AG04449 (cell line): ENCODE data around the gene IRAK1.

Experiments used
- CTCF ChIA-PET: fragments of 350-600 bp; formaldehyde crosslinking; extraction: SDS; loops from one replicate; lab custom pipeline; 2021; ENCODE audit warnings: antibody characterized with exemption; lab: Yijun Ruan, JAX
- POLR2A ChIA-PET: fragments of 400-600, 350-600 bp; formaldehyde crosslinking; extraction: SDS; loops from one replicate; lab custom pipeline; 2020; ENCODE audit warnings: antibody characterized with exemption, inconsistent platforms; lab: Yijun Ruan, JAX
- DNase-seq: peaks from one replicate; pipeline ENCODE4 v3.0.0-alpha.2; 2010; ENCODE audit warnings: low read depth, low spot score
- H3K4me3 ChIP-seq: 2 replicates; pipeline ENCODE4 v1.5.1; 2011; ENCODE audit warnings: low read depth, mild to moderate bottlenecking, control low read depth, low read length
- TF ChIP-seq, protein P1 (sequence below): IDR thresholded peaks from one replicate; pipeline ENCODE4 v1.5.1; 2011; ENCODE audit warnings: mild to moderate bottlenecking, moderate library complexity, low read length, control low read depth, inconsistent platforms; ENCODE audit not compliant: insufficient read depth; ENCODE audit errors: missing control alignments

Gene IRAK1

DNA sequence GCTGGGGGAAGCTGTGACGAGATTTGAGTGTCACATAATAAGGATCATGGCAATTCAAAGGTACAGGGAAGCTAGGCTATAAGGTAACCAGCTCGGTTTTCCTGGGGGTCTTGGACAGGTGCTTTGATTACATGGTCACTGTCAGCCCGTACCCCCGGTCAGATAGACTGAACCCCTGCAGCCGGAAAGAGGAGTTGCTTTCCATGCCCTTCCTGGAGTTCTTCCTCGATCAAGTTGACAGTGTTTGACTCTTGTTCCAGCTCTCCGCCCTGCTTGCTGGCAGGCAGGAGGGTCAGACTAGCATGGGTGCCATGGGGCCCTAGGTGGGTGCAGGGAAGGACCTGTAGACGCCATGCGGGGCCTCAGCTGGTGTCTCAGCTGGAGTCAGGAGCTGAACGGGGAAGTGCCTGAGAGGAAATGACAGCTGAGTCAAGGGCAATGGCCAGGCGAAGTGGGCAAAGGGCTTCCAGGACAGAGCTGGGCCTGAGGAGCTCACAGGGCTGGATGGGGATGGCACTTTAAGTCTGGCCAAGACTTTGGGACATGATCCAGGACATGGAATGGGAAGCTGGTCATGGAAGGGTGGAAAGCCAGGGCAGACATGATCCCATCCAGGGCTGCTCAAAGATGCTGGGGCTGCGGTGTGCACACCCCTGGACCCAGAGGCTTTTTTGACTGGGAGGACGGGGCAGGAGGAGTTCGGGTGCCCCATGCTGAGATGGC lies 45.5 kb downstream of the IRAK1 start:
- DNase-seq, result no peak
- ChIA-PET CTCF (no interaction called here), POLR2A (no interaction called here)
- peak overlapping the region; percentile 12; the same call in 1 of the 2 replicates for H3K4me3 ChIP-seq
- TF ChIP-seq, protein P1, sequence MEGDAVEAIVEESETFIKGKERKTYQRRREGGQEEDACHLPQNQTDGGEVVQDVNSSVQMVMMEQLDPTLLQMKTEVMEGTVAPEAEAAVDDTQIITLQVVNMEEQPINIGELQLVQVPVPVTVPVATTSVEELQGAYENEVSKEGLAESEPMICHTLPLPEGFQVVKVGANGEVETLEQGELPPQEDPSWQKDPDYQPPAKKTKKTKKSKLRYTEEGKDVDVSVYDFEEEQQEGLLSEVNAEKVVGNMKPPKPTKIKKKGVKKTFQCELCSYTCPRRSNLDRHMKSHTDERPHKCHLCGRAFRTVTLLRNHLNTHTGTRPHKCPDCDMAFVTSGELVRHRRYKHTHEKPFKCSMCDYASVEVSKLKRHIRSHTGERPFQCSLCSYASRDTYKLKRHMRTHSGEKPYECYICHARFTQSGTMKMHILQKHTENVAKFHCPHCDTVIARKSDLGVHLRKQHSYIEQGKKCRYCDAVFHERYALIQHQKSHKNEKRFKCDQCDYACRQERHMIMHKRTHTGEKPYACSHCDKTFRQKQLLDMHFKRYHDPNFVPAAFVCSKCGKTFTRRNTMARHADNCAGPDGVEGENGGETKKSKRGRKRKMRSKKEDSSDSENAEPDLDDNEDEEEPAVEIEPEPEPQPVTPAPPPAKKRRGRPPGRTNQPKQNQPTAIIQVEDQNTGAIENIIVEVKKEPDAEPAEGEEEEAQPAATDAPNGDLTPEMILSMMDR, result no peak

DNA sequence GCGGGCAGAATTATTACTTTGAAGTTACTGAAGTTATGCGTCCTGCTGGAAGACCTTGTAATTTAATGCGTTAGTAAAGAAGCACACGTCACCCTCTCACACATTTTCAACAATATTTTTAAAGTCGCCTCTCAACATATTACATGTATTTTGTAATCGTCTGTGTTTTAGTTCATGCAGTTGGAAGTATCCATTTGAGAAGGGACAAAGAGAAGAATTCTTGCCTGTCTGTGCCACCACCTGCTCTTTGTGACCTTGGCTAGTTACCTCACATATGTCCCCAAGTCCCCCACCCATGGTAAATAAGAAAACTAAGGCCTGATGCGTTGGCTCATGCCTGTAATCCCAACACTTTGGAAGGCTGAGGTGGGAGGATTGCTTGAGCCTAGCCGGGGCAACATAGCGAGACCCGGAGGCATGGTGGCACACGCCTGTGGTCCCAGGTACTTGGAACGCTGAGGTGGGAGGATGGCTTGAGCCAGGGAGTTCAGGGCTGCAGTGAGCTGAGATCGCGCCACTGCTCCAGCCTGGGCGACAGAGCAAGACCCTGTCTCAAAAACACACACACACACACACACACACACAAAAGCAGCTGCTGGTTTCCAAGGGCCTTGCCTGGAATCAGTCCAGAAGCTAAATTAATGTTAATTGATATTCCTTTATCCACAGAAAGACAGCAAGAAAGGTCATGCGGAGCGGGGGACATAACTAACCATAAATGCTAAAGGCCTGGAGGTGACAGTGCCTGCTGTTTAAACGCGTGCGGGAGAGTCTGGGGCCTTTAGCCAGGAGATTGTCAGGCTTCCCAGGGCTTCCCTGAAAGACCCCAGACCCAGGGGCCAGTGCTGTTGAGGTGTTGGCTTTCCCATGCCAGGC lies 46.3 kb downstream of the IRAK1 start:
- DNase-seq, result no peak
- ChIA-PET POLR2A (no interaction called here), CTCF (no interaction called here)
- peak overlapping the region; percentile 83 for H3K4me3 ChIP-seq
- TF ChIP-seq, protein P1, result no peak

DNA sequence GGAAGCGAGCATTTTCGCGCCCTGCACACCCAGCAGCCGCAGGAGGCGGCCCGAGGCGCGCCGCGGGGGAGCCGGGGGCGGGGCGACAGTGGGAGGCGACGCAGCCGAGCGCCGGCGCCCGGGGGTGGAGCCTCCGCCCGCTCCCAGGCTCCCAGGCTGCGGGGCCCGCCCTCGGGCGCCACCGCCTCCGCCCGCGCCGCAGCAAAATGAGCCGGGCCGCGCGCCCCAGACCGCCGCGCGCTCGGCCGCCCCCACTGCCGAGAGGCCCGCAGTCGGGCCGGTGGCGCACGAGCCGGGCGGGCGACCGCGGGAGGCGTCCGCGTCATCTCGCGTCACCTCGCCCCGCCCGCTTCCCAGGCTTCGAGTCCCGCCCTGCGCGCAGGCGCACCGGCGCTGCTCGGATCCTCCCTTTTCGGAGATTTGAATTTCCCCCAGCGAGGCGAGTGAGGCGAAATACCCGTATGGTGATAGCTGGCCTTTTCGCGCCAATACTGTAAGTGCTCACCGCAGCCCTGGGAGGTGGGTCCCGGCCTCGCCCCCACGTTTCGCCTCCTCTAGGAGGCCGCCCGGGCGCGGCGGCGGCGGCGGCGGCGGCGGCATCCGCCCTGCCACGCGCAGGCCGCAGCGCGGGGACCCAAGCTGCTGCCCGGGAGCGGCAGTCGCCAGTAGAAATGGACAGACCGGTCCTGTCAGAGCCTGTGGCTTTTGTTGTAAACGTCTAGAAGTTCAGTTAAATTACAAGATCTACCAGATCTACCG lies 47.2 kb downstream of the IRAK1 start, which contains the start of gene TMEM187:
TSS of gene TMEM187 (plus strand) at position 387 of the 759 bp plus-strand sequence. CDS start 9,309 bp downstream, outside the sequence.
- ChIA-PET CTCF (no interaction called here), POLR2A (no interaction called here)
- peak within 1 kb of the TSS; percentile 83 for H3K4me3 ChIP-seq
- TF ChIP-seq, protein P1, result no peak
- no peak for DNase-seq

DNA sequence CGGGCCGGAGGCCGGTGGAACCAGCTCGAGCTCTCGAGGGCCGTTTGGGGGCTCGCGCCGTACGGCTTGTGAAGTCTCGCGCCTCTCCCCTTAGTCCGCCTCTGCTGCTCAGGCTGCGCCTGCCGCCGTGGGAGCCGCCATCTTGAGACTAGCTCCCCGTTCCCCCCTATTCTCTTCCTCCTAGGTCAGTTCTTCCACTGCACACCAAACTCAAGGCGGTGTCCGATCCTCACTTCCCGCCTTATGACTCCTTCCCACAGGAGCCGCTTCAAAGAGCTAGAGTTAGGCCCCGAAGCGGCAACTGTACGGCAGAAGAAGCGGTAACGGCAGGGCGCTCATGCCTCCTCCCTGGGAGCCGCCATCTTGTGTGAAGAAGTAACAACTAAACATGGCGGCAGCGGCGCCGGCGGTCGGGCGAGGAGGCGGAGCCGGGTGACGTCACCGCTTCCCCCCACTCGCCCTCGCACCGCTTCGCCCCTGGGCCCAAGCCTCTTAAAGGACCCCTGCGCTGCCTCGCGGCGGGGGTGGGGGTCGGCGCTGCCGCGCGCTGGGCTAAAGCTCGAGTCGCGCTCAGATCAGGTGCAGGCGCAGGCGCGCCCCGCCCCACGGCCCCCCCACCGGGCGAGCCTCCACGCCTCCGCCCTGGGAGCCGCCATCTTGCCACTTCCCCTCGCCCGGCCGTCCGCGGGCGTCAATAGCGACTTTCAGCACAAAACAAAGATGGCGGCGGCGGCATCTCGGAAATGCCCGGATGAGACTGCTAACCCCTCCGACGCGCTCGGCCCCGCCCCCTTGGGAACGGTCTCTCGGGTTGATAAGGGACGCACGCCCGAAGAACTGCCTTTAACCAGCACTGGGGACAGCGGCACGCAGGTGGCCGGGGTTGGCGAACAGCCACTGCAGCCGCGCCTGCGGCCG lies 48.0 kb downstream of the IRAK1 start, which contains the start of gene HCFC1:
TSS of gene HCFC1 (minus strand) at position 369 of the 918 bp plus-strand sequence. CDS start 978 bp downstream, outside the sequence.
- CTCF ChIA-PET, result interaction anchor here (1.1 to 2.4 kb wide), 4 partner anchors 19 to 76 kb away, joined by 3 to 7 read pairs (median 4); partner anchors contain the start of gene ARHGAP4
- TF ChIP-seq, protein P1, result no peak
- H3K4me3 ChIP-seq, result peak within 1 kb of the TSS; percentile 83
- POLR2A ChIA-PET, result interaction anchor here (0.5 to 1.0 kb wide), 3 partner anchors 38 to 246 kb away, joined by 3 read pairs; no protein-coding TSS in a partner anchor
- peak; percentile 21 for DNase-seq

DNA sequence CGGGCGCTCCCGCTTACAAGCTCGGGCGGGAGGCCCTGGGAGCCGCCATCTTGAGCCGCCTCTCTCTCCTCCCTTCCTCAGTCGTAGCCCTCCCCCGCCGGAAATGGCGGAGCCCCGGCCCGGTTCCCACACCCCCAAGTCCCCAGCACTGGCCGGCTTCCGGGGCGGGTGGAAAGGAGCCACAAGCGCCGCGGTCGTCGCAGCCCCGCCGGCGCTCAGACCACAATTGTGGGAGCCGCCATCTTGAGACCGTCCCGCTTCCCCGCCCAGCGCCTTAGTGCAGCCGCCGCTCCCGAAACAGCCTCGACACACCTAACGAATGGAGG lies 48.6 kb downstream of the IRAK1 start:
- H3K4me3 ChIP-seq, result peak overlapping the region; percentile 83
- POLR2A ChIA-PET, result interaction anchor here (0.7 to 1.0 kb wide), 2 partner anchors 13 to 37 kb away, joined by 3 read pairs; no protein-coding TSS in a partner anchor
- peak; percentile 17 for DNase-seq
- TF ChIP-seq, protein P1, result no peak
- CTCF ChIA-PET, result interaction anchor here (1.1 to 2.4 kb wide), 4 partner anchors 18 to 77 kb away, joined by 3 to 7 read pairs (median 4); partner anchors contain the start of gene ARHGAP4
